ENCODE measurements around the gene SLC13A1.
"Not testable (repeated sequence)": the region's sequence is repeated elsewhere in the genome, so short reads cannot be mapped to it uniquely, and the experiment has no call there.

Gene SLC13A1

GRCh38 chr7:123199883-123200282 is at the start of gene SLC13A1:
Gene SLC13A1 (minus strand): TSS chr7:123199969. CDS start chr7:123199946, 23 bp downstream.
- no peak for FAIRE-seq

GRCh38 chr7:123244768-123245167 is 45.0 kb upstream of the SLC13A1 start:
- FAIRE-seq = no peak

GRCh38 chr7:123242467-123243092 is 42.8 kb upstream of the SLC13A1 start:
- FAIRE-seq = no peak

GRCh38 chr7:123241809-123242208 is 42.0 kb upstream of the SLC13A1 start:
- no peak for FAIRE-seq

- FAIRE-seq = no peak
Observed at GRCh38 chr7:123231021-123232000, 31.5 kb upstream of the SLC13A1 start.

GRCh38 chr7:123230603-123231002 is 30.8 kb upstream of the SLC13A1 start:
- FAIRE-seq = no peak

- FAIRE-seq = no peak
Observed at GRCh38 chr7:123230147-123230546, 30.4 kb upstream of the SLC13A1 start.

GRCh38 chr7:123229426-123229825 is 29.7 kb upstream of the SLC13A1 start:
- FAIRE-seq = no peak

- not testable (repeated sequence) for FAIRE-seq
Observed at GRCh38 chr7:123227666-123228065, 27.9 kb upstream of the SLC13A1 start.

- FAIRE-seq = no peak
Observed at GRCh38 chr7:123220396-123220795, 20.6 kb upstream of the SLC13A1 start.

- no peak for FAIRE-seq
Observed at GRCh38 chr7:123218866-123219265, 19.1 kb upstream of the SLC13A1 start.

GRCh38 chr7:123216825-123217224 is 17.1 kb upstream of the SLC13A1 start:
- FAIRE-seq = no peak

GRCh38 chr7:123215350-123215749 is 15.6 kb upstream of the SLC13A1 start:
- FAIRE-seq = no peak

GRCh38 chr7:123211545-123211944 is 11.8 kb upstream of the SLC13A1 start:
- no peak for FAIRE-seq

- no peak for FAIRE-seq
Observed at GRCh38 chr7:123210986-123211385, 11.2 kb upstream of the SLC13A1 start.

- no peak for FAIRE-seq
Observed at GRCh38 chr7:123209786-123210185, 10.0 kb upstream of the SLC13A1 start.

GRCh38 chr7:123208793-123209192 is 9.0 kb upstream of the SLC13A1 start:
- no peak for FAIRE-seq

GRCh38 chr7:123204206-123204835 is 4.6 kb upstream of the SLC13A1 start:
- FAIRE-seq = no peak

GRCh38 chr7:123201901-123202300 is 2.1 kb upstream of the SLC13A1 start:
- no peak for FAIRE-seq

GRCh38 chr7:123198668-123199652 is 809 bp downstream of the SLC13A1 start:
- FAIRE-seq = no peak

GRCh38 chr7:123198111-123198510 is 1.7 kb downstream of the SLC13A1 start:
- no peak for FAIRE-seq

- no peak for FAIRE-seq
Observed at GRCh38 chr7:123193235-123193634, 6.5 kb downstream of the SLC13A1 start.

Measured in endometrium (tissue), 2 donors.